SJCRH30 (cell line): ENCODE measurements around the gene OR4B1. TPM values are rescaled to one million over a fixed set of nuclear protein-coding genes. Genes with fewer than 3 reads are reported as not detected.
"Not testable (repeated sequence)": the region's sequence is repeated elsewhere in the genome, so short reads cannot be mapped to it uniquely, and the experiment has no call there.

Experiments
- DNase-seq, 2 experiments: peaks; one replicate each; pipeline ENCODE4 v3.0.0-alpha.2; 2015 to 2020
- H3K27ac ChIP-seq: fragments of 250-450 bp; sonication (Bioruptor Pico); 2 replicates; pipeline ENCODE4 v1.5.1; 2020; ENCODE audit warnings: mild to moderate bottlenecking, moderate library complexity
- H3K27me3 ChIP-seq: fragments of 250-450 bp; sonication (Bioruptor Pico); 2 replicates; pipeline ENCODE4 v1.5.1; 2020; ENCODE audit warnings: mild to moderate bottlenecking, moderate library complexity
- H3K36me3 ChIP-seq: fragments of 250-450 bp; sonication (Bioruptor Pico); 2 replicates; pipeline ENCODE4 v1.5.1; 2020; ENCODE audit warnings: mild to moderate bottlenecking, moderate library complexity
- H3K4me1 ChIP-seq: fragments of 250-450 bp; sonication (Bioruptor Pico); 2 replicates; pipeline ENCODE4 v1.5.1; 2020; ENCODE audit warnings: mild to moderate bottlenecking, moderate library complexity
- H3K4me3 ChIP-seq: fragments of 250-450 bp; sonication (Bioruptor Pico); 2 replicates; pipeline ENCODE4 v1.5.1; 2020; ENCODE audit warnings: mild to moderate bottlenecking, moderate library complexity
- H3K9me3 ChIP-seq: fragments of 250-450 bp; sonication (Bioruptor Pico); replicated peaks from 2 replicates; pipeline ENCODE4 v1.5.1; 2020; ENCODE audit warnings: mild to moderate bottlenecking, moderate library complexity
- total RNA-seq: library from RNA; depleted of rRNA; stranded (reverse); fragments of >200 nt; shearing (Covaris generic); gene quantifications from 2 replicates; pipeline ENCODE4 v1.2.3, GENCODE V29; 2014; rRNA removed

Gene OR4B1
- total RNA-seq, 1 experiment from 2014 or later: not detected

DNA sequence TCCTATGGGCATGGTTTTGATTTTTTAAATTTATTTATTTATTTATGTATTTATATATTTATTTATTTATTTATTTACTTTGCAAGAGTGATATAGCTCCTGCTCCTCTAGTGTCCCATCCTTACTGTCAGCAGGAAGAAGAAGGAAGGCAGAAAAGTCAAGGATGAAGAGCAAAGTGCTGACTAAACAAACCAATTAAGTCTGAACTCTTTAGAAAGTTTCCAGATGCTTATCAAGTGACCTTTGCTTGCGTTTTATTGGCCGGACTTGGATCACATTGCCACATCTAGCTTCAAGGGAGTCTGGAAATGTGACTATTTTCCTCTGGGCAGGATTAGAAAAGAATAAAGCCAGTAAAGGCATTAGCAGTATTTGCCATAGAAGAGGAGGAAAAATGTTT is 8.7 kb upstream of the OR4B1 start:
- H3K9me3 ChIP-seq: no peaks in the 10 kb centered on the region

GRCh38 chr11:48210052-48210451 is 6.6 kb upstream of the OR4B1 start:
- H3K4me3 ChIP-seq: no peak overlapping the region
- no peaks in the 10 kb centered on the region for H3K36me3 ChIP-seq
- H3K27me3 ChIP-seq: no peaks in the 10 kb centered on the region
- H3K4me1 ChIP-seq: no peaks in the 10 kb centered on the region
- peak in 1 of 2 experiments; percentile 3 for DNase-seq
- no peak overlapping the region for H3K27ac ChIP-seq
- H3K9me3 ChIP-seq: no peaks in the 10 kb centered on the region

More for the DNA sequence above, 8.7 kb upstream of the OR4B1 start:
- Histone ChIP-seq H3K4me3 (no peak overlapping the region), H3K36me3 (no peaks in the 10 kb centered on the region), H3K27me3 (no peaks in the 10 kb centered on the region), H3K27ac (no peak overlapping the region), H3K4me1 (no peaks in the 10 kb centered on the region)
- DNase-seq: no peak

DNA sequence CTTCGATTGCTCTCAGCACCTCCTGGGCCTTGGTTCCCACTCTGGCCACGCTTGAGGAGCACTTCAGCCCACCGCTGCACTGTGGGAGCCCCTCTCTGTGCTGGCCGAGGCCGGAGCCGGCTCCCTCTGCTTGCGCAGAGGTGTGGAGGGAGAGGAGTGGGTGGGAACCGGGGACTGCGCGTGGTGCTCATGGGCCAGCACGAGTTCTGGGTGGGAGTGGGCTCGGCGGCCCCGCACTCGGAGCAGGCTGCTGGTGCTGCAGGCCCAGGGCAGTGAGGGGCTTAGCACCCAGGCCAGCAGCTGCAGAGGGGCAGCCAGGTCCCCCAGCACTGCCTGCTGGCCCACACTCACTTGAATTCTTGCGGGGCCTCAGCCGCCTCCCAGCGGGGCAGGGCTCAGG is 12.2 kb downstream of the OR4B1 start:
- H3K9me3 ChIP-seq: no peaks in the 10 kb centered on the region
- peaks cover 3% of the 10 kb centered on the region; the same call in 1 of the 2 replicates for H3K27me3 ChIP-seq
- no peaks in the 10 kb centered on the region for H3K4me1 ChIP-seq
- no peaks in the 10 kb centered on the region for H3K36me3 ChIP-seq
- H3K4me3 ChIP-seq: no peak overlapping the region
- H3K27ac ChIP-seq: no peak overlapping the region
- DNase-seq: no peak

DNA sequence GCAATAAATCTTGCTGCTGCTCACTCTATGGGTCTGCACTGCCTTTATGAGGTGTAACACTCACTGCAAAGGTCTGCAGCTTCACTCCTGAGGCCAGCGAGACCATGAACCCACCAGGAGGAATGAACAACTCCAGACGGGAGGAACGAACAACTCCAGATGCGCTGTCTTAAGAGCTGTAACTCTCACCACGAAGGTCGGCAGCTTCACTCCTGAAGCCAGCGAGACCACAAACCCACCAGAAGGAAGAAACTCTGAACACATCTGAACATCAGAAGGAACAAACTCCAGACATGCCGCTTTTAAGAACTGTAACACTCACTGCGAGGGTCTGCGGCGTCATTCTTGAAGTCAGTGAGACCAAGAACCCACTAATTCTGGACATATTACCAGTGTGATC is 13.4 kb downstream of the OR4B1 start:
- not testable (repeated sequence) for H3K27ac ChIP-seq, H3K9me3 ChIP-seq, H3K36me3 ChIP-seq, H3K4me3 ChIP-seq, H3K27me3 ChIP-seq, DNase-seq, H3K4me1 ChIP-seq

DNA sequence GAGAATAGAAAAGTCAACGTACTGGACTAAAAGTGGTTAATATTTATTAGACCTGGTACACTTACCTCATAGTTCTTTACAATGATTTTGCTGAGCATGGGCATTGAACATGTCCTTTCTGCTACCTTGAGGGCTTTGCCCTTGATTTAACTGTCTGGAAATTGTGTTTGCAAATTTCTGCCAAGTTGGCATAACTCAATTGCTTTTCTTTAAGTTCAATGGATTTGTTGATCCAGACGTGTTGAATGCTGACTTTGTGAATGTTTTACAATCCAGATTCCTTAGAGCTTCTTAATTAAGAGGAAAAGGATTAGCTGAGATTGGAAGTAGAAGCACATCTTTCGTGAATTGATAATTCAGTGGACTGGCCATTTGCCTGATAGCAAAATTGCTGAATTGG is 21.1 kb downstream of the OR4B1 start:
- Histone ChIP-seq H3K4me3 (no peak overlapping the region), H3K9me3 (no peaks in the 10 kb centered on the region), H3K36me3 (no peaks in the 10 kb centered on the region), H3K27me3 (no peaks in the 10 kb centered on the region), H3K27ac (no peak overlapping the region), H3K4me1 (no peaks in the 10 kb centered on the region)
- no peak for DNase-seq

DNA sequence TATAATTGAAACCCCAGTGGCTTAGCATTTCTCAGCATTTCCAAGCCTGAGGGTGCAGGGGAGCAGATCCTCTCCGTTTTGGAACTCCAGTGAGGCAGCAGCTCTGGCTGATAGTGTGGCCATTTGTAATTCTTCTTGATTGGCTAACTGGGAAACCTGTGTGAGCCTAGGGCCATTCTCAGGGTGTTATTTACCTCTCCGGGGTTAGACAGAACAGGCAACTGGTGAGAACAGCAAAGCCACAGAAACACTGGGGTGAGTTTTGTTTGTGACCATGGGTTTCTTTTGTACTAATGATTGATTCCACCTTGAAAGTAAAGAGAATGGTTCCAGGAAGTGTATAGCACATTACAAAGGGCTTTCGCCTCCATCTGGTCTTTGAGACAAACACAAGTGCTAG is 25.9 kb downstream of the OR4B1 start:
- Histone ChIP-seq H3K27me3 (no peaks in the 10 kb centered on the region), H3K27ac (no peak overlapping the region)

GRCh38 chr11:48244804-48245203 is 28.2 kb downstream of the OR4B1 start, which contains the start of gene OR4X2:
OR4X2 (plus strand) TSS chr11:48245104; CDS start chr11:48245104, 0 bp downstream.
- no peaks in the 10 kb centered on the region for H3K4me1 ChIP-seq
- H3K9me3 ChIP-seq: no peaks in the 10 kb centered on the region
- H3K36me3 ChIP-seq: no peaks in the 10 kb centered on the region
- no peak within 1 kb of the TSS for H3K27ac ChIP-seq
- H3K27me3 ChIP-seq: no peaks in the 10 kb centered on the region
- DNase-seq: no peak
- H3K4me3 ChIP-seq: no peak within 1 kb of the TSS

More for the DNA sequence above, 25.9 kb downstream of the OR4B1 start:
- Histone ChIP-seq H3K9me3 (no peaks in the 10 kb centered on the region), H3K4me1 (no peaks in the 10 kb centered on the region), H3K4me3 (no peak overlapping the region), H3K36me3 (no peaks in the 10 kb centered on the region)
- DNase-seq: no peak

DNA sequence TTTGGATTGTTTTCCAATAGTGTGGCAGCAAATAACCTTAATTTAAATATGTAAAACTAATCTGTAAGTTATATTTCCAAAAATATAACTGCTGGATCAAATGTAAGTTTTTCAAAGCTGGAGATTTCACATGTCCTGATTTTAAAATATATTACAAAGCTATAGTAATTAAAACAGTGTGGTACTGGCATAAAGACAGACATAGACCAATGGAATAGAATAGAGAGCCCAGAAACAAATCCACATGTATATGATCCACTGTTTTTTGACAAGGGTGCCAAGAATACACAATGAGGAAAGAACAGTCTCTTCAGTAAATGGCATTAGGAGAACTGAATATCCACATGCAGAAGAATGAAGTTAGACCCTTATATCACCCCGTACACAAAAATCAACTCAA is 32.3 kb downstream of the OR4B1 start:
- DNase-seq: no peak
- H3K36me3 ChIP-seq: no peaks in the 10 kb centered on the region
- H3K9me3 ChIP-seq: no peaks in the 10 kb centered on the region
- H3K4me1 ChIP-seq: no peaks in the 10 kb centered on the region
- H3K4me3 ChIP-seq: no peak overlapping the region
- no peak overlapping the region for H3K27ac ChIP-seq
- no peaks in the 10 kb centered on the region for H3K27me3 ChIP-seq

- Histone ChIP-seq H3K4me3 (no peak overlapping the region), H3K4me1 (no peaks in the 10 kb centered on the region), H3K27ac (no peak overlapping the region), H3K27me3 (no peaks in the 10 kb centered on the region), H3K36me3 (no peaks in the 10 kb centered on the region), H3K9me3 (no peaks in the 10 kb centered on the region; the same call in 1 of the 2 replicates)
- no peak for DNase-seq
These were observed 45.0 kb downstream of the OR4B1 start for GRCh38 chr11:48261600-48261999.

DNA sequence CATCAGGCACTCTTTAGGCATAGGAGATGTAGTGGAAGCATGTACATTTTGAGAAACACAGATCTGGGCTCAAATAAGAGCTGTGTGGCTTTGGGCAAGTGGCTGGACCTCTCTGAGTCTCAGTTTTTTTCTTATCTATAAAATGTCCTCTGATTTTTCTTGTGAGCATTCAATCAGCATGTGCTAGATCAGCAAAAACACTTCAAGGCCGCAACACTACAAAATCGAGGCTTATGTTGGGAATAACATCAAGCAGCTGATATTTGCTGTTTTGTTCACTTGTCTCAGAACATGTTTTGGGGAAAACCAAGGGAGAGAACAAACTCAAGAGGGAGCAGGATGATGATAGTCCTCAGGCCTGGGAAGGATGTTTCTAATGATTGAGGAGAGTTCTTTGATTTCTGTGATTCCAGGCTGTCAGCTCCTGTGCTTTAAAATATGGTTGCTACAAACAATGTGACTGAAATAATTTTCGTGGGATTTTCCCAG is 46.9 kb downstream of the OR4B1 start, which contains the start of gene OR4X1:
Gene OR4X1 (plus strand): TSS at position 439 of the 489 bp plus-strand sequence. CDS start 0 bp downstream, at position 439.
- H3K27me3 ChIP-seq: no peaks in the 10 kb centered on the region
- H3K9me3 ChIP-seq: no peaks in the 10 kb centered on the region; the same call in 1 of the 2 replicates
- no peak within 1 kb of the TSS for H3K27ac ChIP-seq
- H3K4me3 ChIP-seq: no peak within 1 kb of the TSS
- DNase-seq: no peak
- H3K4me1 ChIP-seq: no peaks in the 10 kb centered on the region
- H3K36me3 ChIP-seq: no peaks in the 10 kb centered on the region

Other genes starting within 250 kb of the OR4B1 start
- gene PTPRJ, start 236.3 kb upstream of the OR4B1 start, total RNA-seq: 0.68 and 1.0 TPM in 2 replicates
- gene OR4X2, start 28.3 kb downstream of the OR4B1 start, total RNA-seq: not detected in 2 replicates
- gene OR4X1, start 47.1 kb downstream of the OR4B1 start, total RNA-seq: not detected in 2 replicates
- gene OR4S1, start 89.4 kb downstream of the OR4B1 start, total RNA-seq: not detected in 2 replicates
- not detected in 2 replicates for gene OR4C3, start 108.1 kb downstream of the OR4B1 start, total RNA-seq
- not detected in 2 replicates for gene OR4C5, start 149.7 kb downstream of the OR4B1 start, total RNA-seq